Lung microvascular endothelial cell (primary cell): ENCODE data around the gene TAS2R20. TPM values are rescaled to one million over a fixed set of nuclear protein-coding genes. Genes with fewer than 3 reads are reported as not detected.

ENCODE experiments used
- DNase-seq, 2 donors: peaks; one replicate each; pipeline versions ENCODE4 v3.0.0 to v3.0.0-alpha.2; 2010; ENCODE audit warnings: low read depth in 2 of 2
- total RNA-seq: library from RNA; depleted of rRNA; stranded (reverse); fragments of >200 nt; gene quantifications from 2 replicates; pipeline ENCODE4 v1.2.1, GENCODE V29; 2014

The TAS2R20 gene
- total RNA-seq, 1 donor from 2014 or later, result 1.8 TPM

DNA sequence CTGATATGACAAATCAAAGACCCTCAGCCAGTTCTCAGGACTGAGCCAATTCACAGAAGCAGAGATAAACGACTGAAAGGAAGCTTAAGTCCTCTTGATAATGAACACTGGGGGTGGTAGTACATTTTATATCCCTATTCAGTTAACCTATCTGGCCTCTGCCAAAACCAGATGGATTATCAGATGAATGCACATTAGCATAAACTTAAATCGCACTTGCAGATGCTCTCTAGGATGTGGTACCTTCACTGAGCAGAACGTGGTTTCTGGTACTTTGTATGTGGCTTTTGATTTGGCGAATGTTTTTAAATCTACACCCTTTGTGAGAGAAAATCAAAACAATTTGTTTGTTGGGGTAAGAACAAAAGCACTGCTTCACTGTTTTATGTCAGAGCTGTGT lies 37.9 kb downstream of the TAS2R20 start:
- DNase-seq, result no peak

DNA sequence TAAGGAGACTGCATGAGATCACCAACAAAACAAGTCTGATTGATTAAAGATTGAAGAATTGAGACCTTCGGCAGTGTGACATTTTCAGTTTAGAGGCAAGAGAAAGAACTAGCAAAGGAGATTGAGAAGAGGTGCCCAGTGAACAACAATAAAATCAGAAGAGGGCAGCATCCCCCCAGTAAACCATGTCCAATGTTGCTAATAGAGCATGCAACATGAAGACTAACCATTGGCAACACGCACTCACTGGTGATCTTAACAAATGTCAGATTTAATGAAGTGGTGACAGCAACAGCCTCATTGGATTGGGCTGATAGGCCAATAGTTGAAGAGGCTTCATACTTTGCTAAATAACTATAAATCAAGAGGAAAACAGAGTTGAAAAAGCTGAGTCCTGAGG lies 38.3 kb downstream of the TAS2R20 start:
- DNase-seq, result peak; percentile 16 to 58

DNA sequence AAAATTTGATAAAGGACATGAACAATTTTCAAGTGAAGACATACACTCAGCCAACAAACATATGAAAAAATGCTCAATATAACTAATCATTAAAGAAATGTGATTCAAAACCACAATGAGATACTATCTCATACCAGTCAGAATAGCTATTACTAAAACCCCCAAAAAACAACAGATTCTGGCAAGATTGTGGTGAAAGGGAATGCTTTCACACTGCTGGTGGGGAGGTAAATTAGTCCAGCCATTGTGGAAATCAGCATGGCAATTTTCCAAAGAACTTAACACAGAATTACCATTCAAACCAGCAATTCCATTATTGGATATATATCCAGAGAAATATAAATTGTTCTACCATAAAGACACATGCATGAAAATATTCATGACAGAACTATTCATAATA lies 40.4 kb downstream of the TAS2R20 start:
- no peak for DNase-seq

GRCh38 chr12:10956085-10956484 lies 42.0 kb downstream of the TAS2R20 start:
- DNase-seq, result no peak

DNA sequence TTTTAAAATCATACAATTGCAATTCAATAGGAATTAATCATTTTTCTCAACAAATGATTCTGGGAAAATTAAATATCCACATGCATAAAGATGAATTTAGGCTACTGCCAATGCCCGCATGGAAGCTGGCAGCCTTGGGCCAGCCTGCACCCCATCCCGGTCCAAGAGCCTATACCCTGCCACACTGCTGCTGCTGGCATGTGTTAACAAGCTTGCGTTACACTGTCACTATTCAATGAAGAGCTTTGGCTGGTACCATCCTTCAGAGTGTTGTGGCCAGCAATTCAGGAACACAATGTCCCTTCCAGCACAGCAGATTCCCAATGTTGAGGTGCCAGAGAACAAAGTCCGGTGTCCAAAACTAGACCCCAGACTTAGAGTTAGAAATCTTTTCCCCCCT lies 45.5 kb downstream of the TAS2R20 start:
- DNase-seq, result no peak

Other genes with a start within 250 kb of the TAS2R20 start
- not detected in 2 replicates for gene TAS2R7, start 195.7 kb downstream of the TAS2R20 start, total RNA-seq
- not detected in 2 replicates for gene TAS2R8, start 191.0 kb downstream of the TAS2R20 start, total RNA-seq
- gene TAS2R9, start 188.1 kb downstream of the TAS2R20 start, total RNA-seq, result under 0.01 TPM in 1 of 2 replicates, not detected in the other
- gene TAS2R10, start 171.9 kb downstream of the TAS2R20 start, total RNA-seq, result under 0.01 and 0.22 TPM in 2 replicates
- gene PRR4, start 148.8 kb downstream of the TAS2R20 start, total RNA-seq, result 0.22 and 0.40 TPM in 2 replicates
- gene PRH1, start 114.0 kb downstream of the TAS2R20 start, total RNA-seq, result 5.2 and 8.3 TPM in 2 replicates
- 0.20 and 0.44 TPM in 2 replicates for gene TAS2R13, start 88.7 kb downstream of the TAS2R20 start, total RNA-seq
- gene PRH2, start 69.1 kb downstream of the TAS2R20 start, total RNA-seq, result not detected in 2 replicates
- 0.87 and 1.4 TPM in 2 replicates for gene TAS2R14, start 59.0 kb downstream of the TAS2R20 start, total RNA-seq
- 1.1 and 1.2 TPM in 2 replicates for gene TAS2R50, start 11.4 kb downstream of the TAS2R20 start, total RNA-seq
- gene TAS2R19, start 24.3 kb upstream of the TAS2R20 start, total RNA-seq, result 1.3 and 2.6 TPM in 2 replicates
- 1.1 and 1.8 TPM in 2 replicates for gene TAS2R31, start 33.1 kb upstream of the TAS2R20 start, total RNA-seq
- 0.65 and 0.79 TPM in 2 replicates for gene TAS2R46, start 64.0 kb upstream of the TAS2R20 start, total RNA-seq
- gene TAS2R43, start 94.0 kb upstream of the TAS2R20 start, total RNA-seq, result 0.65 and 0.99 TPM in 2 replicates
- 1.1 and 2.2 TPM in 2 replicates for gene TAS2R30, start 136.3 kb upstream of the TAS2R20 start, total RNA-seq
- 4.6 and 6.7 TPM in 2 replicates for gene SMIM10L1, start 172.9 kb upstream of the TAS2R20 start, total RNA-seq
- not detected in 2 replicates for gene TAS2R42, start 188.6 kb upstream of the TAS2R20 start, total RNA-seq